ENCODE results near the gene TMEM167A. TPM values are rescaled to one million over a fixed set of nuclear protein-coding genes. Genes with fewer than 3 reads are reported as not detected.
A peak's percentile ranks its signal among the peaks of the same experiment; 100 is the strongest.

TMEM167A gene
- polyA plus RNA-seq, 1 experiment, result 149 TPM

DNA sequence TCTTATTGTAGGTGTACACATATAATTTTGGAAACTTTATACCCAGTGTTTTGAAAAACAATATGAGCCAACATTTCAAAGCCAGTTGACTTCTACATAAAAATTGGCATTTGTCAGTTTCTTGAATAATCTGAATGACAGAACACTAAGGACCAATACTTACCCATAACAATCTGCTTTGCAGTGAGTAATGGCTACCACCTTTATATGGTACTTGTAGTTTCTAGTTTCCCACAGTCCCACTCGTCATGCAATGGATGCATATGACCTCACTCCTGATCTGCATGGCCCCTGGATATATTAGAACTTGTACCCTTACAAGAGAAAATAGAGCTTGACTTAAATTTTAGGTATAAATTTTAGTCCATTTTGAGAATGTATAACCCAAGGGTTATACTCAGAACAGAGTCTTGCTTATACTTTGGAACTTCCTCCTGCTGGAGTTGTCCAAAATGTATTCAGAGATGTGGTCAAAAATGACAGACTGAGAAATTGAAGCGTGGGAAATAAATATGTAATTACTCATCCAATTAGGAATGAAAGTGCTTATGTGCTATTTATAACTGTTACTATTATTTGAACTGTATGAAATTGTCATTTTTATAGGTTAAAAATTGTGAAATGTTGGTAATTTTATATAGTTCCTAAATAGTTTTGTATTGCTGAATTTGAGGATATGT lies 19.6 kb upstream of the TMEM167A start:
- no peak for DNase-seq (ENCODE audit: low read depth, low spot score)
- H3K27ac ChIP-seq (ENCODE audit: low read depth, low read length), result no peak overlapping the region

DNA sequence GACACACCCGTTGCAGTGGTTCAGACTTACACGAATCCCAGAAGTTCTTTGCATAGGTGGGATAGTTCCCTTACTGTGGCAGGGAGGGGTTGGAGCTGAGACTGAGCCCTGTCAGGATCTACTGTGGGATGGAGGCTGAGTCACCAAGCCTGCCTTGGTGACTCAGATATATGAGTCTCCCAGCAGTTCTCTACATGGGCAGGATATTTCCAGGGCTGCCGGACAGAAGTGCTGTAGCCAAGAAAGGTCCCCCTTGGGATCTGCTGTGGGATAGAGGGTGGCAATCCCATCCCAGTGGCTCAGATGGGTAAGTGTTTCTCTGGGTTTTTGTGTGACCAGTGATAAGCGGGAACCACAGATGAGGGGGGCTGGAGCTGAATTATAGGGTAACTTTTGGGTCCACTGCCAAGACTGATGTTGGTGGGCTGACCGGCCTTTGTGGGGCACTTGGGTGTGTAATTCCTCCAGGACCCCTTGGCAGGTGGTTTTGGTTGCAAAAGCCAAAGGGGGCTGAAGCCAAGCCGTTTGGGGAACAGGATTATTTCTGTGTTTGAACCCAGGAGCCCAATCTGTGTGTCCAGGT lies 18.9 kb upstream of the TMEM167A start:
- Histone ChIP-seq H3K9me3 (ENCODE audit: control insufficient read depth, insufficient read depth, low read length) (no peaks in the 10 kb centered on the region), H3K4me3 (ENCODE audit: low read depth, low read length) (no peak overlapping the region), H3K27ac (ENCODE audit: low read depth, low read length) (no peak overlapping the region), H3K27me3 (ENCODE audit: control insufficient read depth, insufficient read depth, low read length) (no peaks in the 10 kb centered on the region)
- peak; percentile 41 for DNase-seq (ENCODE audit: low read depth, low spot score)
- CTCF ChIA-PET, result interaction anchor here (1.5 kb wide), 1 partner anchor 11 kb away, joined by 3 read pairs; no protein-coding TSS in a partner anchor
- TF ChIP-seq, protein P1, sequence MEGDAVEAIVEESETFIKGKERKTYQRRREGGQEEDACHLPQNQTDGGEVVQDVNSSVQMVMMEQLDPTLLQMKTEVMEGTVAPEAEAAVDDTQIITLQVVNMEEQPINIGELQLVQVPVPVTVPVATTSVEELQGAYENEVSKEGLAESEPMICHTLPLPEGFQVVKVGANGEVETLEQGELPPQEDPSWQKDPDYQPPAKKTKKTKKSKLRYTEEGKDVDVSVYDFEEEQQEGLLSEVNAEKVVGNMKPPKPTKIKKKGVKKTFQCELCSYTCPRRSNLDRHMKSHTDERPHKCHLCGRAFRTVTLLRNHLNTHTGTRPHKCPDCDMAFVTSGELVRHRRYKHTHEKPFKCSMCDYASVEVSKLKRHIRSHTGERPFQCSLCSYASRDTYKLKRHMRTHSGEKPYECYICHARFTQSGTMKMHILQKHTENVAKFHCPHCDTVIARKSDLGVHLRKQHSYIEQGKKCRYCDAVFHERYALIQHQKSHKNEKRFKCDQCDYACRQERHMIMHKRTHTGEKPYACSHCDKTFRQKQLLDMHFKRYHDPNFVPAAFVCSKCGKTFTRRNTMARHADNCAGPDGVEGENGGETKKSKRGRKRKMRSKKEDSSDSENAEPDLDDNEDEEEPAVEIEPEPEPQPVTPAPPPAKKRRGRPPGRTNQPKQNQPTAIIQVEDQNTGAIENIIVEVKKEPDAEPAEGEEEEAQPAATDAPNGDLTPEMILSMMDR (IDR thresholded peaks at IDR 0.05; ENCODE audit: low read depth, low read length), result no peak
- POLR2A ChIA-PET, result interaction anchor here (0.6 to 0.7 kb wide), 2 partner anchors 19 to 263 kb away, joined by 3 to 4 read pairs; partner anchors contain the start of genes TMEM167A and XRCC4

More for the DNA sequence above, 19.6 kb upstream of the TMEM167A start:
- POLR2A ChIA-PET, result no interaction called here
- TF ChIP-seq, protein P1 (IDR thresholded peaks at IDR 0.05; ENCODE audit: low read depth, low read length), result no peak
- H3K9me3 ChIP-seq (ENCODE audit: control insufficient read depth, insufficient read depth, low read length), result no peaks in the 10 kb centered on the region
- CTCF ChIA-PET, result interaction anchor here (1.5 kb wide), 1 partner anchor 12 kb away, joined by 3 read pairs; no protein-coding TSS in a partner anchor
- no peaks in the 10 kb centered on the region for H3K27me3 ChIP-seq (ENCODE audit: control insufficient read depth, insufficient read depth, low read length)
- H3K4me3 ChIP-seq (ENCODE audit: low read depth, low read length), result no peak overlapping the region

DNA sequence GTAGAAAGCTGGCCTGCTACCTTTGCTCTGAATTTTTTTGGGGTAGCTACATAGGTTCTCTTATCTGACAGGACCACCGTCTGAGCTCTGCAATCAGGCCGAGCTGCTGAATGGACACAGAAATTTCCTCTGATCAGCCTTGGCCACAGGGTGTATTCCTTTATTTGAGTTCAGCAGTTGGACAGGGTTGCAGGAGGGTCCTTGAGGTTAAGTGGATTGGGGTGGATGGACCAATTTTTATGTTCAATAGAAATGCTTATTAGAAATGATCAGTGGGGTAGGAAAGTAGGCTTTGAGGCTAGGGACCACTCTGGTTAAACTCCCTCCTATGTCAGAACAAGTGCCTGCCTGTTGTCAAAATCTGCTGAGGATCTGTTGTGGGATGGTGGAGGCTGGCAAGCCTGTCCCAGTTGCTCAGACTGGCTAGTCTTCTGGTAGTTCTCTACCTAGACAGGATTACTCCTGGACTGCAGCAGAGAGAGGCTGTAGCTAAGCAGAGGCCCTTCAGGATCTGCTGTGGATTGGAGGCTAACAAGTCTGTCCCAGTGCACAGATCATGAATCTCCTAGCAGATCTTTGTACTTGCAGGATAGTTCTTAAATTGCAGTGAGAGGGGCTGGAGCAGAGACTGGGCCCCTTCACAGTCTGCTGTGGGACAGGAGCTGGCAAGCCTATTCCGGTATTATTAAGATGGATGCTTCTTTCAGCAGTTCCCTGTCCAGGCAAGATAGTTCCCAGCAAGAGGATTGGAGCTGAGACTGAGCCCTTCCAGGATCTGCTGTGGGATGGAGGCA lies 18.2 kb upstream of the TMEM167A start:
- Histone ChIP-seq H3K27me3 (ENCODE audit: control insufficient read depth, insufficient read depth, low read length) (no peaks in the 10 kb centered on the region), H3K4me3 (ENCODE audit: low read depth, low read length) (no peak overlapping the region), H3K27ac (ENCODE audit: low read depth, low read length) (no peak overlapping the region), H3K9me3 (ENCODE audit: control insufficient read depth, insufficient read depth, low read length) (no peaks in the 10 kb centered on the region)
- ChIA-PET CTCF (interaction anchor here (1.5 kb wide), 1 partner anchor 10 kb away, joined by 3 read pairs; no protein-coding TSS in a partner anchor), POLR2A (interaction anchor here (0.6 to 0.7 kb wide), 2 partner anchors 18 to 262 kb away, joined by 3 to 4 read pairs; partner anchors contain the start of genes TMEM167A and XRCC4)
- no peak for DNase-seq (ENCODE audit: low read depth, low spot score)
- TF ChIP-seq, protein P1 (IDR thresholded peaks at IDR 0.05; ENCODE audit: low read depth, low read length), result no peak

DNA sequence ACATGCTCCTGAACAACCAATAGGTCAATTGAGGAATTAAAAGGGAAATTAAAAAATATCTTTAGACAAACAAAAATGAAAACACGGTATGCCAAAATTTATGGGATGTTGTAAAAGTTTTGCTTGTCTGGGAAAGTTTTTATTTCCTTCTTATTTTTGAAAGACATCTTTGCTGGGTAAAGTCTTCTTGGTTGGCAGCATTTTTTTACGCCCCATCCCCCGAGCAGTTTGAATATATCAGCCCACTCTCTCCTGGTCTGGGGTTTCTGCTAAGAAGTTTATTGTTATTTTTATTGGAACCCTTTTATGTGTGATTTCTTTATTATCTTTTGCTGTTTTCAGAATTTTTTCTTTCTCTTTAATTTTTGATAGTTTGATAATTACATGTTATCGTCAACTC lies 16.5 kb upstream of the TMEM167A start:
- CTCF ChIA-PET, result no interaction called here
- Histone ChIP-seq H3K27ac (ENCODE audit: low read depth, low read length) (no peak overlapping the region), H3K4me3 (ENCODE audit: low read depth, low read length) (no peak overlapping the region), H3K27me3 (ENCODE audit: control insufficient read depth, insufficient read depth, low read length) (no peaks in the 10 kb centered on the region), H3K9me3 (ENCODE audit: control insufficient read depth, insufficient read depth, low read length) (no peaks in the 10 kb centered on the region)
- DNase-seq (ENCODE audit: low read depth, low spot score), result no peak
- TF ChIP-seq, protein P1 (IDR thresholded peaks at IDR 0.05; ENCODE audit: low read depth, low read length), result no peak
- POLR2A ChIA-PET, result no interaction called here

All from AG04450 (cell line).